SIG-M5 (cell line): ENCODE measurements around the gene SH3BP5.

Experiments used
- DNase-seq: peaks from one replicate; lab custom pipeline; 2025; lab: John Stamatoyannopoulos, UW

SH3BP5 gene

DNA sequence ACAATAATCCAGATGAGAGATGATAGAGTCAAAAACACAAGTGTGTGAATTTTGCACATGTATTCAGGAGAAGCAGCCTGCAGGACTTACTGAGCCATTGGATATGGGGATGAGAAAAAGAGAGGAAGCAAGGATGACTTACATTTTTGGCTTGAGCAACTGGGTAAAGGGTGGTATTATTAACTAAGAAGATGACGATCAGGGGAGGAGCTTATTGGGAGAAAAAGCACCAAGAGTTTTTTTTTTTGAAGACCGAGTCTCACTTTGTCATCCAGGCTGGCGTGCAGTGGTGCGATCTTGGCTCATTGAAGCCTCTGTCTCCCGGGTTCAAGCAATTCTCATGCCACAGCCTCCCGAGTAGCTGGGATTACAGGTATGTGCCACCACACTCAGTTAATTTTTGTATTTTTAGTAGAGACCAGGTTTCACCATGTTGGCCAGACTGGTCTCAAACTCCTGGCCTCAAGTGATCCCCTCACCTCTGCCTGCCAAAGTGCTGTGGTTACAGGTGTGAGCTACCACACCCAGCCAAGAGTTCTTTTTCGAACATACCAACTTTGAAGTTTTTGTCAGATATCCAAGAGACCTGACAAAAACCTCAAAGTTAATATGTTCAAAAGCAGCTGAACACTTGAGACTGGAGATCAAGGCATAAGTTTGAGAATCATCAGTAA, 14.8 kb upstream of the SH3BP5 start:
- no peak for DNase-seq

- DNase-seq = no peak
Measured at GRCh38 chr3:15346516-15346915, 14.1 kb upstream of the SH3BP5 start.

GRCh38 chr3:15345608-15346137, 13.3 kb upstream of the SH3BP5 start:
- DNase-seq = peak; percentile 25

GRCh38 chr3:15345066-15345607, 12.8 kb upstream of the SH3BP5 start:
- no peak for DNase-seq

DNA sequence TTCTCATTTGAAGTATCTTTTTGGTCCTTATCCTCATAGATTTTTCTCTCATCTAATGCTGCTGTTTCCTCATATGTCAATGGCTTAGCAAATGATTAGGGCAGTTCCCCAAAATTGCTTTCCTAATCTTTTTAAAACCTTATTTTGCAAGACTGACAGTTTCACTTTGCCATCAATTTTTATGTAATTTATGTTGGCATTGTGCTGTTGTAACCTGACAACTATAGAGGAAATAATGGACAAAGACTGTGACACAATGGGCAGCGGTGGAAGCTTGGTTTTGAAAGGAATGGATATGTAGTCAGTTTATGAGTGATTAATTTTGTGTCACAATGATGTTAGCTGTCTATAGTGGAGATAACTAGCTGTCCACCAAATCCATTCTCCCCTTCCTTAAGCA, 10.6 kb upstream of the SH3BP5 start:
- peak; percentile 9 for DNase-seq

DNA sequence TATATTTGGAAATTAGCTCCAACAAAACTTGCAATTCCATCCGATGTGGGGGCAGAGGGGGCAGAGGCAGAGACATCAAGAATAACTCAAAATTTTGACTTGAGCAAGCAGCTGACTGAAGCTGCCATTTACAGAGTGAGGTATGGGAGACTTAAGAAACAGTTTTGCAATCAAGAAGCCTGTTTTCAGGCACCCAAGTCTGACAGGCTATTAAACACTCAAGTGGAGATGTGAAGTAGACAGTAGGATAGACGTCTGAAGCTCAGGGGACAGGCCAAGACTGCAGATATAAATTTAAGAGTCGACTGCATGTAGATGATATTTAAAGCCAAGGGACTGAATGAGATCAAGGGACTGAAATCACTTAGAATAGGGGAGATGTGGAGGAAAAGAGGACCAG, 9.9 kb upstream of the SH3BP5 start:
- DNase-seq = no peak

- DNase-seq = no peak
Measured at GRCh38 chr3:15341030-15341726, 8.8 kb upstream of the SH3BP5 start.

DNA sequence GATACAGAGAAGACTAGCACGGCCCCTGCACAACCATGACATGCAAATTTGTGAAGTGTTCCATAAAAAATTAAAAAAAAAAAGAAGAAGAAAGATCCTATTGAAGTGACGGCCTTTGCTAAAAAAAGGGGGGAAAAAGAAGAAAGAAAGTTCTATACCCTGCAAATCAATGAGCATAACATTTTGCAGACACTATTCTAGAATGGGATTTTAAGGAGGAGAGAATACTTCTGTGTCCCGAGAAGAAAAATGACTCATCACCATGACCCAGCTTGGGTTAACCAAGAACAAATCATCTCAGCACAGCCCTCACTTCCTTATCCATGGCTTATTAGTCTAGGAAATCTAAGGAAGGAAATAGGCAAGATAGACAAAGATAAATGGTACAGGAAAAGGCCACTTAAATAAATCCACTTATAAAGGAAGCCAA, 7.4 kb upstream of the SH3BP5 start:
- no peak for DNase-seq

DNA sequence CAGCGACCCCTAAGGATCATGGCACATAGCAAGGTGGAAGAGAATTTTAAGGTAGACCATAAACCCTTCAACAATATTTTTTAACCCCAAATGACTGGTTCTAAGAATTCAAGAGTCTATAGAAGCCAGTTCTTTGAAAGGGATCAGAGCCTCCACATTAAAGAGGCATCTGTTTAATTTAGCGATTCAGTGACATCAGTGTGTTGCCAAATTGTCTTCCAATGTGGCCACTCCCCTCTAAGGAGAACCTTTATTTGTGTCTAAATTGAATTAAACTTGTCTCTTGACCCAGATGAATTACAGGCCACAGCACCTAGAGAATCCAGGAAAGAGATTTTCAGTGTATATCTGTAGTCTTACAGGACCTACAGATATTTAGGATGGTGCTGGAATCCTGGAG, 6.6 kb upstream of the SH3BP5 start:
- DNase-seq = no peak

DNA sequence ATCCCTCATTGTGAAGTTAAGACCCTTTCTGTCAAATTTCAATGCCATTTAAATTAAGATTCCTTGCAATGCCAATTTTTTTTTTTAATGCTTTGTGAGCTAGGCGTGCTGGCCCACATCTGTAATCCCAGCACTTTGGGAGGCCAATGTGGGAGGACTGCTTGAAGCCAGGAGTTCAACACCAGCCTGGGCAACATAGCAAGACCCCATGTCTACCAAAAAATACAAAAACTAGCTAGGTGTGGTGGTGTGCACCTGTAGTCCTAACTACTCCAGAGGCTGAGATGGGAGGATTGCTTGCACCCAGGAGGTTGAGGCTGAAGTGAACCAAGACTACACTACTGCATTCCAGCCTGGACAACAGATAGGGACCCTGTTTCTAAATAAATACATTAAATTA, 5.6 kb upstream of the SH3BP5 start:
- DNase-seq = no peak

GRCh38 chr3:15336057-15336456, 3.7 kb upstream of the SH3BP5 start:
- no peak for DNase-seq

- no peak for DNase-seq
Measured at GRCh38 chr3:15333956-15334263, 1.5 kb upstream of the SH3BP5 start.

- DNase-seq = no peak
Measured at GRCh38 chr3:15333099-15333955, 941 bp upstream of the SH3BP5 start.

DNA sequence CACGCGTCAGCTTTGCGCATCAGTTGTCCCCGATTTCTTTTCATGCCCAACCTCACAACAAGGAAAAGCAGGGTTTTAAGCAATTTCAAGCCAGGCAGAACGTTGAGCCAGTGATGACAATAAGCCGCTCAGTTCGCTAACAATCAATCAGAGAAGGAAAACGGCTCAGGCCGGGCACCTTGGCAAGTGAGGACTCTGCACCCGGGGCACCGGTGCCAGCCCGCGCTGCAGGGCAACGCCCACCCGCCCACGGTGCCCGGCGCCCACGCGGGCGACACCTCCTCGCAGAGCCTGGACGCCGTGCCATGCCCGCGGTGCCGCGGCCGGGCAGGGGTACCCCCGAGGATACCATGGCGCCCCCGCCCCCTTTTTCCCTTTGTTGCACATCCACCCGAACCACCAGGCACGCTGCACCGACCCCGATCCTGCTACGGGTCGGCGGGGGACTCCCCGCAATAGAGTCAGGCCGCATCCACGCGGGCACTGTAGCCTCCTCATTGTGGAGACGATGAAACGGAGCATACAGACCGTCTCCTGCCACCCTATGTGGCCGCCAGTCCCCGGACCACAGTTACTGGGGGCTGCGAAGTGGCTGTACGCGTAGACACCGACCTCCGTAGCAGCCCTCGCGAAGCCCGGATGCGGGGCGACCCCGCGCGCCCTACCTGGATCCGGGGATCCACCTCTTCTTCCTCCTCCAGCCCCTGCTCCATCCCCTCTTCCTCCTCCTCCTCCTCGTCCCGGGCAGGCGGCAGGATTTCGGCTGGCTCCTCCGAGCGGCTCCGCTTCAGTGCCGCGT, 581 bp downstream of the SH3BP5 start:
- no peak for DNase-seq

DNA sequence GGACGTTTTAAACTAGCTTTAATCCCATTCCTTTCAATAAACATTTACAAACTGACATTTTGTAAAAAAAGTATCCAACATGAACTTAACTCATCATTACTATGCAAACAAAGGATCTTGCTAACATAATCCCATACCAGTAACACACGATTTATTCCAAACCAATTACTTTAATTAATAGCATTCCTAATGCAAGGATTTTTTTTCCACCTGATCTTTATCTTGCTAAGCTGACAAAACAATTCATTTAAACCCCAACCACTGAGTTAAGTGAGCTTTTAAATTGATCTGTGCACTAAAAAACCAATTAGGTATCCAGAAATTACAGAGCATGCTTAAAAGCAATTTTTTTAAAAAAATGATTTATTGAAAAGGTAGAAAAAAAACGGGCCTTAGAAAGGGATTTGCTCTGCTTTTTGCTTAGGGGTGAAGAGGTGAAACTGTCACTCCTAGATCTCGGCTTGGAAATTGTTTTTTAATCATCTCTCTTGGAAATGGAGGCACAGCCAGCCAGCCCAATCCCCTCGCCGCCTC, 1.2 kb downstream of the SH3BP5 start:
- no peak for DNase-seq

- peak; percentile 14 for DNase-seq
Measured at GRCh38 chr3:15330031-15330596, 2.3 kb downstream of the SH3BP5 start.

DNA sequence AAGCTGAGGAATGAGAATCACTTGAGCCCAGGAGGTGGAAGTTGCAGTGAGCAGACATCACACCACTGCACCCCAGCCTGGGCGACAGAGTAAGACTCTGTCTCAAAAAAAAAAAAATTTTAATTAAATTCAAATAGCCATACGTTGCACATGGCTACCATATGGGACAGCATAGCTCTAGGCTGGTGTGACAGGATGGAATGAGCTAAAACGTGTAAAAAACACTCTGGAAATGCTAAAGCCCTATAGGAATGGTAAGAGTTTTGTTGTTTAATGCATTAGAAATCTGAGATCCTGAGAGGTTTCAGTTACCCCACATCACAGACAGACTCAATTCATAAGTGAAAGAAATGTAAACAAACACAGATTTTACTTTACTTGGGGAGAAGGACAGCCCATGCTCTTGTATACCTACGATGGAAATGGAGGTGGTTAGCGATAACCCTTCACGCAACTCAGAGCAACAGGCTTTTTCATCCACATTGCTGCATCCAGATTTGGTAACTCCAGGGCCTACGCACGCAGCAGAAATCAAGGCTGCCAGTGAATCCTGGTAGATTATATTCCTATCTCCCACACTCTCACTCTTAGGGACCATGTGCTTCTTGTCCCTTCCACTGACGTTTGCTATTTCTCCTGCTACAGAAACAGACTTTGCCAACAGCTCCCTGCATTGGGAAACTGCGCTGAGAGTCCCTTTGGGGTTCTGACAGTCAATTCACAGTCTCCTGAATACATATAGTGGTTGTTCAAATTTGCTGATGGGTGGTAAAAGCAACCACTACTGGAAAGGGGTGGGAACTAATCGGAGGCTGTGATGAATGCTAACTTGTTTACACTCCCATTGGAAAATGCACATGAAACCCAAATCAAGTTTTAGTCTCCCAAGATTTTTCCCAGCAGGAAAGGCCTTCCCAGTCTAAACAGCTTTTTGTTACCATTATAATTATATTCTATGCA, 3.1 kb downstream of the SH3BP5 start:
- DNase-seq = no peak

GRCh38 chr3:15327941-15328340, 4.4 kb downstream of the SH3BP5 start:
- no peak for DNase-seq

DNA sequence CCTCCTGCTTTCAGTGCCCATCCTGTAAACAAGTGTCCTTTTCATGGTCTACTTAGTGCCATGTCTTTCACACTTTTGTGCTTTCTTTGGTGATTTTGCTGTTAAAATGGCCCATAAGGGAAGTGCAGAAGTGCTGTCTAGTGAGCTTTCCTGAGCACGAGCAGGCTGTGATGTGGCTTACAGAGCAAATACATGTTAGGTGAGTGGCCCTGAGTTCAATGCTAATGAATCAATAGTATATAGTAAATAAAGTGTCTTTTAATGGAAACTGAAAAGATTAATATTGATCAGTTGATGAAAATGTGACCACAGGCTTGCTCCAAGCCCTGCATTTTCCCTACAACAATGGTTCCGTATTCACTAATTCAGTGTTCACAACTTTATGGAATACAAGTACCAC, 5.7 kb downstream of the SH3BP5 start:
- no peak for DNase-seq

GRCh38 chr3:15326037-15326436, 6.3 kb downstream of the SH3BP5 start:
- DNase-seq = no peak
